HTR-8/SVneo (cell line): Measurements from ENCODE around the gene GTF3C4.

Experiments
- DNase-seq: peaks from one replicate; pipeline ENCODE4 v3.0.0; 2011; ENCODE audit warnings: low spot score, mixed read lengths; ENCODE audit not compliant: insufficient read length
- FAIRE-seq: peaks from 2 replicates; lab custom pipeline; 2011; peaks lifted over from hg19 to GRCh38; lab: Jason Lieb, UNC

GTF3C4 gene

GRCh38 chr9:132646726-132647125 is 23.5 kb upstream of the GTF3C4 start:
- no peak for FAIRE-seq

DNA sequence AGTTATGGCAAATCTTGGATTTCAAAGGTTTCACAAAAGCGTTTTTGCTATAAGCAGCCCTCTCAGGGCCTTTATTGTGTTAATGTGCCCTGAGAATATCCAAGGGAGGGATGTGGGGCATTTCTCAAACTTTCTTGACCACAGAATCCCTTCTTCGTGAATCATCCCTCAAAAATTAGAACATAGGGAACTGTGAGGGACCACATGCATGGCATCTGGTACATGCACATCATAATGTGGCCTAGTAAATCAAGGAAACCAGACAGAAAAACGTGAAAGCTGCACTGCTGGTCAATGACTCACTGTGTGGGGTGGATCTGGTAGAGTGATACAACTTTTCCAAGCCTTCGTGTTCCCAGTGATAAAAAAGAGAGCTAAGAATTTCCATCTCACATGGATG is 22.9 kb upstream of the GTF3C4 start:
- peak; percentile 73 for DNase-seq
- no peak for FAIRE-seq

More at GRCh38 chr9:132646726-132647125, 23.5 kb upstream of the GTF3C4 start:
- no peak for DNase-seq

GRCh38 chr9:132647806-132648205 is 22.5 kb upstream of the GTF3C4 start:
- no peak for DNase-seq
- FAIRE-seq: no peak

DNA sequence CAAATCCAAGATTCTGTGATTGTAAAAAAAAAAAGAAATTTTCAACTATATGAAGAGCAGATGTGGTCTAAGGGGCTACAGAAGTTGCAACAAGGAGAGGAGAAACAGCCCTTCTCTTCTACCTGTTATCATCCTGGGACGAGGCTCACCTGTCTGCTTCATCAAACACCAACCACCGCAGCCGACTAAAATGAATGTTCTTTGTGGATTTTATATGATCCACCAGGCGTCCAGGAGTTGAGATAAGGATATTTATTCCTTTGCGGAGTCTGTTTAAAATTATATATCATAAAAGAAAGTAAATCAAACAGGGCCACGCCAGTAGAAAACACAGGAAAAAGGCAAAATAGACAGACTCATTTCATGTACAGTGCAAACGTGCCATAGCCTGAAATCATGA is 22.0 kb upstream of the GTF3C4 start:
- FAIRE-seq (no peak), DNase-seq (no peak)

DNA sequence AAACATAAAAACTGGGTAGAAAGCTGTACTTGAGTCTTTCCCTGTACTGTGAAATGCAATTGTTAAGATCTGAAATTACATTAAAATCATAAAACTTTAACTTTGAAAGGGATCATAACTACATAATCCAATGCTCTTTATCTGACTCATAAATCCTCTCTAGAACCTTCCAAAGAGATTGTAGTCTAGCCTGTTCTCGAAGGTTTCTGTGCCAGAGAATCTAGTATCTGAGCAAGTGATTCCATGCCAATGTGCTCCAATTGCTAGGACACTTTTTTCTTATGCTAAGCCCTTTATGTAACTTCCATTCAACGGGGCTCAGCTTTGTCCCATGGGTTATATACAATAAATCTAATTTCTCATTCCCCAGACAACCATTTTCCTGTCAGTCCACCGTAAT is 21.6 kb upstream of the GTF3C4 start:
- FAIRE-seq: no peak
- no peak for DNase-seq

DNA sequence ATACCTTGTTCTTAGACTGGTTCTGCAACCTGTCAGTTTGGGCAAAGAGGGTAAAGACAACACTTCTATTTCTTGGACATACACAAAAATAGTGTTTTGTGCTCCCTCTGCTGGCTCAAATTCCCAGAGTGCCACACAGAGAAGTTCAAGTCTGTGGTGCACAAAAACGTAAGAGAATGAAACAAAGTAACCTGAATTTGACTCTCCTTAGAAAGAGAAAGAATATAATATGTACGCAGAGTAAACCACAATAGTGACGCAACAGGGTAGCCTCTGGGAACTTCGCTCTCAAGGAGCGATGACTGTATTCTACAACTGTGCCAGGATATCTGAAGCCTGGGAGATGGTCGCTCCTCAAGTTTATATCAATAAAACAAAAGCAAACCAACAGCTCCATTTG is 19.0 kb upstream of the GTF3C4 start:
- FAIRE-seq (no peak), DNase-seq (no peak)

DNA sequence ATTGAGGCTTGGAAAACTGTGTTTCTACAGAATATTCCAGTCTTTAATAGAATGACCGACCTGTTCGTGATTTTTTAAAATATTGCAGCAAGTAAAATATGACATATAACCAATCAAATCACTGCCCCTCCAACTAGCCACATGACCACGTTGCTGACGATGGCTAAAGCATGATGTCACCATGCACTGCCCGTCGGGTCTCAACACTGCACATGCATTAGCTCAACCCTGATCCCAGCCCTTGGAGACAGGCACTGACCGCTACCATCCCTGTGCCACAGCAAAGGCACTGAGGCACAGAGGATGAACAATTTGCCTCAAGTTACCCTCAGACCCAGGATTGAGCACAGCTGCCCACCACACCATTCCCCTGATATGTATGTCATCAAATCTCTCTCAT is 14.0 kb upstream of the GTF3C4 start:
- DNase-seq (no peak), FAIRE-seq (no peak)

DNA sequence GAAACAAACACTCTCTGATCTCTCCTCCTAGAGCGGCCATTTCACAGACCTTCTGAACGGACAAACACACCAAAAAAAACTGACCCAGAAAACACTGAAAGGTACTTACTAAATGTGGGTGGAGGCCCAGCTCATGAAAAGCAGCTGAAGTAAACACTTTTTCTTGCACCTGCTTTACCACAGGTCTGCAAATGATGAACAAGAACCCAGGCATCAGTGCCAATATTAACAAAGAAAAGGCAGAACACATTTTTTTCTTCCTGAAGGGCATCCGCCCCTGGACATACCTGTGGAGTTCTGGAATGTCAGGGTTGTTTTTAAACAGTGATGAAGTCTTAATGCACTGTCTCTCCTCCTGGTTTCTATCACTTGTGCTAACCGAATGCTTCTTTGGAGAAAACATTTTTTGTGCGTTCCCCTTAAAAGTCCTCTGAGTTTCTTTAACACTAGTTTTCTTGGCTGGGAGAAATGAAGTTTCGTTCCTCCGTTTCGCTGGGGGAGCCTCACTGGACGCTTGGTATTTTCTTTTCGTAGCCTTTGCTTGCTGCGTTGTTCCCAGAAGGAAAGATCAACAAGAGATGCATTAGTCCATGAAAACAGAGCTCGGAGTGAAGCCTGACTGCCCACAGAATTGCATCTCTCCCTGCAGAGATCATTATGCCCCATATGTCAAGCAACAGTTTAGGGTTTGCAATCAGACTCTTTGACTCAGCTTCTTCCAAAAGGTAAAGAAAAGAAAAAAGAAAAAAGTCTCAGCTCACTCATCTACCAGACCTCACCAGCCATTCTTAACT is 7.9 kb upstream of the GTF3C4 start:
- DNase-seq (no peak), FAIRE-seq (no peak)

DNA sequence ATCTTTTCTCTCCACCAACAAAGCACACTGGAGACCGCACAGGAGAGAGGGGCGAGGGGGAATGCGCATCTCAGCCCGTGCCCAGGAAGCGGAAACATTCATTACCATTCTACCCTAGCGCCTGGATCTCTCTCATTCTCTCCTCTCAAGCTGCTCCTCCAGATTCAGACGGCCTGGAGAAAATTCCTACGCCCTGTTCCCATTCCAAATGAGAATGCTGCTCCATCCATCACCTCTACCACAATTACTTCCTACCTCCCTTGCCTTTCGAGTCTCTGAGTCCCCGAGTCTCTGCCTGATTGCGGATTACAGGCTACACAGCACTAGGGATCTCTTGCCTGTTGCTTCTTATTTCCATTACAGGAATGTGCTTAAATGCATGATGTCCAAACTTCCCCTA is 7.1 kb upstream of the GTF3C4 start:
- no peak for FAIRE-seq

GRCh38 chr9:132663851-132664250 is 6.4 kb upstream of the GTF3C4 start:
- DNase-seq (no peak), FAIRE-seq (no peak)

More for the DNA sequence above, 7.1 kb upstream of the GTF3C4 start:
- DNase-seq: no peak

DNA sequence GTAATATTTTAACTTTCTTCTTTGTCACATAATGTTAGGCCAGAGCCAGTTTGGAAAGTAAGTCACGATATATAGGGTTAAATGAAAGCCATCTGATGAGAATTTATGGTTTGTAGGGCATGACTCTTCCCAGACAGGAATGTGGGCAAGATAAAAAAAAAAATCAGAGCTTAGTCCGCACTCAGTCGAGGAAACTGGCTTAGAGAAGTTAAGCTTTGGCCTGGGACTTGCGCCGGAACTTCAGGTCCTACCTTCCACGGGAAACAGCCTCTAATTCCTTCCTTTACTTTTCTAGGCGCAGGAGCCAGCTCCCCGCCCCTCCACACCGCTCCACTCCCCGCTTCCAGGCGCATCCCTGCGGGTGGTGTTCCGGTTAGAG is 956 bp upstream of the GTF3C4 start:
- FAIRE-seq (no peak), DNase-seq (no peak)

DNA sequence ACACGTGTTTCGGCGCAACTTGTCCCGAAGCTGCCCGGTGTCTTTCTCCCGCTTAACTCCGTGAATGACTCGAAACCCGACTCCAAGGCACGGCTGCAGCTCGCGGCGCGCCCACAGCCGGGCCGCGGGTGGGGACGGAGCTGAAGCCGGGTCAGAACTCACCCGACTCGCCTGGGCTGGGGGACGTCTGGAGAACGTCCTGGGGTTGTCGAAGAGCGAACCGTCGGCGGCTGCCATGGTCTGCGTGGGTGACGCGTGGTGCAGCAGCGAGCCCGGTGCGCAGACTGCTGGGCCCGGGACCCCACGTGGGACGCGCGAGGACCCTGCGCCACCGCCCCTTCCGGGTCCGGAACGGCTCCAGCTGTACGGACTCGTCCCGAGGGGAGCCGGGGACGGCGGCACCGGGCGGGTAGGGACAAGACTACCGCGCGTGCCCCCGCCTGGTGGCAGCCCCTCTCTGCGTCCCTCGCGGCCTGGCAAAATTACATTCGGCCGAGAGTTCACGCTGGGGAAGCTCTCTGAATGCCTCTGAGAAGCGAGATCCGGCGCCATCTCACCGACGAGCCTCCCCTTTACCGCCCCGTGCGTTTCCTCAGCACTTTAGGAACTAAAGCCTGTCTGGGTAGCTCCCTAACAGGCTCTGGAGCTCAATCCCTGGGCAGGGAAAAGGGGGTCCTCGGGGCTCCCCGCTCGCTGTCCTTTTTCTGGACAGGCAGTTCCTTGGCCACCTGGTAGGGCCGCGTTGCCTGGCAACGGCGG is 387 bp upstream of the GTF3C4 start, which contains the start of gene DDX31:
DDX31 (minus strand) TSS at position 286 of the 759 bp plus-strand sequence; CDS start at position 237, 49 bp downstream.
- DNase-seq: peak; percentile 72
- peak; percentile 59 for FAIRE-seq

DNA sequence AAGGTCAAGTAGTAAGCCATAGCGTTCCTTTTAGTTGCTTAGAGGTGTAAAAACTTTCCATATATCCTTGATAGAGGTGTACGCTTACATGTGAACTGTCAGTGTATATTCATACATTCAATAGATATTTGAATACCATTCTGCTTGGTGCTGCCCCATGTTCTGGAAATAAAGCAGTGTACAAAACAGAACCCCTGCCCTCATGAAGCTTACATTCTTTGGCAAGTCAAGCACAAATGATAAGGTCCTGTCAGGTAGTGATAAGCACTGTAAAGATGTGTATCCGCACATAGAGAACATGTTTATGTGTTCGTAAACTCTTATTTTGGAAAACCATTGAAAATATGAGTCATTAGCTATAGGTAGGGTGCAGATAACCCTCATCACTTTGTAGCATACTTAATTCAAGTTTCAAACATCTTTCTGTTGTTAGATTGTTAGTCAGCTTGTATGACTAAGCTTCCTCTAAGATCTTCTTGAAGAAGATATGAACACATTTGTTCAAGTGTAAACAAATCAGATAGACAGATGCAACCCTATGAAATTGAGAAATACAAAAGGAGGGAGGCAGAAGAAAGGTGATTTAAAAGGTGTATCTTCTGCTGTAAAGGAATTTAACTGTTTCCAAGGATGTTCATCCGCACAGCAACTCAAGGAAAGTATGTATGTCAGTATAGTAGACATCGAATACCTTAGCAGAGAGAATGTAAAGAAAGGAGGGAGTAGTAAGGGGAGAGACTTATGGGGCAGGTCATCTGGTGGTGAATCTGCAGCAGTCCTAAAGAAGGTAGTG is 1.6 kb downstream of the GTF3C4 start:
- DNase-seq (no peak), FAIRE-seq (no peak)

GRCh38 chr9:132672413-132672690 is 2.1 kb downstream of the GTF3C4 start:
- FAIRE-seq: no peak
- no peak for DNase-seq

DNA sequence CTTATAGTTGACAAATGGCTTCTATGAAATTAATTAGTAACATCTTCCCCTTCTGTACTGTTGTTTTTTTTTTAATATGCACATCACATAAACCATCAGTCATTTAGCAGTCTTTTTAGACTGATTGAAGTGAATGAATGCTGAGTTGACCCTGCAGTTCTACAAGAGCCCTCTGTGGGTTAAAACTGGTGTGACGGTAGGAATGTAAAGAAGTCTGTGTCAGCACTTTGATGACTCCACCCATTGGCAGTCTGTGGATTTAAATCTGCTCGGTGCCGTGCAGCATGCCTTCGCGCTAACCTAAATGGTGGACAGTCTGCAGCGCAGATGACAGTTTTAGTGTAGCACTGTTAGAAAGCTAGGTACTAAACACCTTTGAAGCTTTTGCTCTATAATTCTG is 3.1 kb downstream of the GTF3C4 start:
- DNase-seq (peak; percentile 37), FAIRE-seq (no peak)

DNA sequence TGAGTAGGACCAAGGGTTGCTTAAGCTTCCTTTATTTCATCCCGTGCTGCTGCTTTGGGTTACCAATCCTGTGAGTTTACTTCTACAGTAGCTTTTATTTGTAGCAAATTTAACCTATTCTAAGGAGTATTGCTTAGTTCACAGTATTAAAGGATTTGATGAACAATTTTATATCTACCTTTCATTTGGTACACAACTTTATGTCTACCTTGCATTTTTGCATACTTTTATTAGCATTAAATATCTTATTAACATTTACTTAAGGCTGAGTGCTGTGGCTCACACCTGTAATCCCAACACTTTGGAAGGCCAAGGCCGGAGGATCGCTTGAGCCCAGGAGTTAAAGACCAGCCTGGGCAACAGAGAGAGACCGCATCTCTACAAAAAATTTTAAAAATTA is 4.2 kb downstream of the GTF3C4 start:
- no peak for DNase-seq
- no peak for FAIRE-seq

GRCh38 chr9:132677976-132678375 is 7.7 kb downstream of the GTF3C4 start:
- FAIRE-seq (no peak), DNase-seq (no peak)

DNA sequence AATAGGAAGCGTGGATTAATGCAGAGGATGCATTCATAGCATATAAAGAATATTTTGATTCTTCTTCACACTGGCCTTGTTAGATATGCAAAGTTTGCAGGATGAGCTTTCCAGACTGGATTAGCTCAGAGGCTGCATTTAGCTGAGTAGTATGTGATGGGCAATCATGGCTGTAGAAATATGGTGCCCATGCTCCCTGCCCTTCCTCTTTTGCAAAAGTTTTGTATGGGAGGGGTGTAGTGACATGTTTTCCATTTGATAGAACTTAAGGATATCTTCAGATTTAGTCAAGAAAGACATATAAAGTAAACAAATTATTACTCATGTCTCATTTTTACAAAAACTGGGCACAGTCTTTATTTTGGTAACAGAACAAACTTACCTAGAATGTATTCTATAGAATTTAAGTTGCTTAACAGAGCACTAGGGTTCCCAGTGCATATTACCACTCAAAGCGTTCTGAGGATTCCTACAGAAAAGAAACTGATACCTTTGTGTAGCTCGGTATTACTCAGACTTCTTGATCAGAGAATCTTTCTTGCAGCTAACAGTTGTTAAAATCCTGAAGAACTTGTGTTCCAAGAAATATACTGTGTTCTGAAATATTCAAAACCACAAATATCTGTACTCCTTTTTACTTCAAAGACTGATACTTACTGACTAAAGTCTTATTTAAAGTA is 9.8 kb downstream of the GTF3C4 start:
- FAIRE-seq: no peak
- no peak for DNase-seq

DNA sequence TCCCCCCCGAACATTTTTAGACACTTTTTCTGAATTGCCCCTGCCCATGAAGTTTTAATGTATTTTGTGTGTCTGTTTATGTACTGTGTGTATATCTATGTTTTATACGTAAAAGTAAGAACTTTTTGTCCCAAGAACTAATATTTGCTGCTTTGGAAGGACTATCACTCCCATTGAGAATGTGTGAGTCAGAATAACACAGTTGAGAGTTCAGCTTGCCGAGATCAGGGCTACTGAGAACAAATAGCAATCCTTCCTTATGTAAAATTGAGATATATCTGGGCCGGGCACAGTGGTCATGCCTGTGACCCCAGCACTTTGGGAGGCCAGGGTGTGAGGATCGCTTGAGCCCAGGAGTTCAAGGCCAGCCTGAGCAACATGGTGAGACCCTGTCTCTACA is 11.3 kb downstream of the GTF3C4 start:
- no peak for FAIRE-seq
- DNase-seq: no peak

- no peak for FAIRE-seq
- DNase-seq: no peak
These were observed 13.6 kb downstream of the GTF3C4 start for GRCh38 chr9:132683873-132684272.
